Measurements from ENCODE around the gene KLK15.

Gene KLK15

DNA sequence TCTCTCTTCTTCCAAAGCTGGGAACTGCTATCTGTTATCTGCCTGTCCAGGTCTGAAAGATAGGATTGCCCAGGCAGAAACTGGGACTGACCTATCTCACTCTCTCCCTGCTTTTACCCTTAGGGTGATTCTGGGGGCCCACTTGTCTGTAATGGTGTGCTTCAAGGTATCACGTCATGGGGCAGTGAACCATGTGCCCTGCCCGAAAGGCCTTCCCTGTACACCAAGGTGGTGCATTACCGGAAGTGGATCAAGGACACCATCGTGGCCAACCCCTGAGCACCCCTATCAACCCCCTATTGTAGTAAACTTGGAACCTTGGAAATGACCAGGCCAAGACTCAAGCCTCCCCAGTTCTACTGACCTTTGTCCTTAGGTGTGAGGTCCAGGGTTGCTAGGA is 26.5 kb upstream of the KLK15 start:
- TF ChIP-seq GATA1 (IDR thresholded peaks at IDR 0.05; ENCODE audit: low read depth, low read length) (no peak), POLR2A (IDR thresholded peaks at IDR 0.05; ENCODE audit: low read length) (no peak)
- DNase-seq: no peak

DNA sequence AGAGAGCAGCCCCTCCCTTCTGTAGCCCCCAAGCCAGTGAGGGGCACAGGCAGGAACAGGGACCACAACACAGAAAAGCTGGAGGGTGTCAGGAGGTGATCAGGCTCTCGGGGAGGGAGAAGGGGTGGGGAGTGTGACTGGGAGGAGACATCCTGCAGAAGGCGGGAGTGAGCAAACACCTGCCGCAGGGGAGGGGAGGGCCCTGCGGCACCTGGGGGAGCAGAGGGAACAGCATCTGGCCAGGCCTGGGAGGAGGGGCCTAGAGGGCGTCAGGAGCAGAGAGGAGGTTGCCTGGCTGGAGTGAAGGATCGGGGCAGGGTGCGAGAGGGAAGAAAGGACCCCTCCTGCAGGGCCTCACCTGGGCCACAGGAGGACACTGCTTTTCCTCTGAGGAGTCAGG is 25.5 kb upstream of the KLK15 start:
- TF ChIP-seq GATA1 (IDR thresholded peaks at IDR 0.05; ENCODE audit: low read depth, low read length): no peak
- TF ChIP-seq POLR2A (IDR thresholded peaks at IDR 0.05; ENCODE audit: low read length): no peak
- DNase-seq: no peak

DNA sequence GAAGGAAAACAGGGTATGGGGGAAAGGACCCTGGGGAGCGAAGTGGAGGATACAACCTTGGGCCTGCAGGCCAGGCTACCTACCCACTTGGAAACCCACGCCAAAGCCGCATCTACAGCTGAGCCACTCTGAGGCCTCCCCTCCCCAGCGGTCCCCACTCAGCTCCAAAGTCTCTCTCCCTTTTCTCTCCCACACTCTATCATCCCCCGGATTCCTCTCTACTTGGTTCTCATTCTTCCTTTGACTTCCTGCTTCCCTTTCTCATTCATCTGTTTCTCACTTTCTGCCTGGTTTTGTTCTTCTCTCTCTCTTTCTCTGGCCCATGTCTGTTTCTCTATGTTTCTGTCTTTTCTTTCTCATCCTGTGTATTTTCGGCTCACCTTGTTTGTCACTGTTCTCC is 24.0 kb upstream of the KLK15 start:
- no peak for TF ChIP-seq POLR2A (IDR thresholded peaks at IDR 0.05; ENCODE audit: low read length)
- no peak for TF ChIP-seq GATA1 (IDR thresholded peaks at IDR 0.05; ENCODE audit: low read depth, low read length)
- no peak for DNase-seq

DNA sequence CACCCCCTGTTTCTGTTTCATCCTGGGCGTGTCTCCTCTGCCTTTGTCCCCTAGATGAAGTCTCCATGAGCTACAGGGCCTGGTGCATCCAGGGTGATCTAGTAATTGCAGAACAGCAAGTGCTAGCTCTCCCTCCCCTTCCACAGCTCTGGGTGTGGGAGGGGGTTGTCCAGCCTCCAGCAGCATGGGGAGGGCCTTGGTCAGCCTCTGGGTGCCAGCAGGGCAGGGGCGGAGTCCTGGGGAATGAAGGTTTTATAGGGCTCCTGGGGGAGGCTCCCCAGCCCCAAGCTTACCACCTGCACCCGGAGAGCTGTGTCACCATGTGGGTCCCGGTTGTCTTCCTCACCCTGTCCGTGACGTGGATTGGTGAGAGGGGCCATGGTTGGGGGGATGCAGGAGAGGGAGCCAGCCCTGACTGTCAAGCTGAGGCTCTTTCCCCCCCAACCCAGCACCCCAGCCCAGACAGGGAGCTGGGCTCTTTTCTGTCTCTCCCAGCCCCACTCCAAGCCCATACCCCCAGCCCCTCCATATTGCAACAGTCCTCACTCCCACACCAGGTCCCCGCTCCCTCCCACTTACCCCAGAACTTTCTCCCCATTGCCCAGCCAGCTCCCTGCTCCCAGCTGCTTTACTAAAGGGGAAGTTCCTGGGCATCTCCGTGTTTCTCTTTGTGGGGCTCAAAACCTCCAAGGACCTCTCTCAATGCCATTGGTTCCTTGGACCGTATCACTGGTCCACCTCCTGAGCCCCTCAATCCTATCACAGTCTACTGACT is 21.4 kb upstream of the KLK15 start, which contains the start of gene KLK3:
KLK3 (plus strand) TSS at position 280 of the 775 bp plus-strand sequence; CDS start at position 321, 41 bp downstream.
- no peak for DNase-seq
- TF ChIP-seq POLR2A (IDR thresholded peaks at IDR 0.05; ENCODE audit: low read length) (no peak), GATA1 (IDR thresholded peaks at IDR 0.05; ENCODE audit: low read depth, low read length) (no peak)

DNA sequence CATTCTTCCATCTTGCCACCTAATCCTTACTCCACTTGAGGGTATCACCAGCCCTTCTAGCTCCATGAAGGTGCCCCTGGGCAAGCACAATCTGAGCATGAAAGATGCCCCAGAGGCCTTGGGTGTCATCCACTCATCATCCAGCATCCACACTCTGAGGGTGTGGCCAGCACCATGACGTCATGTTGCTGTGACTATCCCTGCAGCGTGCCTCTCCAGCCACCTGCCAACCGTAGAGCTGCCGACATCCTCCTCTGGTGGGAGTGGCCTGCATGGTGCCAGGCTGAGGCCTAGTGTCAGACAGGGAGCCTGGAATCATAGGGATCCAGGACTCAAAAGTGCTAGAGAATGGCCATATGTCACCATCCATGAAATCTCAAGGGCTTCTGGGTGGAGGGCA is 18.2 kb upstream of the KLK15 start:
- TF ChIP-seq GATA1 (IDR thresholded peaks at IDR 0.05; ENCODE audit: low read depth, low read length) (no peak), POLR2A (IDR thresholded peaks at IDR 0.05; ENCODE audit: low read length) (no peak)
- no peak for DNase-seq

DNA sequence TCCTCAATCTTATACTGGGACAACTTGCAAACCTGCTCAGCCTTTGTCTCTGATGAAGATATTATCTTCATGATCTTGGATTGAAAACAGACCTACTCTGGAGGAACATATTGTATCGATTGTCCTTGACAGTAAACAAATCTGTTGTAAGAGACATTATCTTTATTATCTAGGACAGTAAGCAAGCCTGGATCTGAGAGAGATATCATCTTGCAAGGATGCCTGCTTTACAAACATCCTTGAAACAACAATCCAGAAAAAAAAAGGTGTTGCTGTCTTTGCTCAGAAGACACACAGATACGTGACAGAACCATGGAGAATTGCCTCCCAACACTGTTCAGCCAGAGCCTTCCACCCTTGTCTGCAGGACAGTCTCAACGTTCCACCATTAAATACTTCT is 17.4 kb upstream of the KLK15 start:
- TF ChIP-seq GATA1 (IDR thresholded peaks at IDR 0.05; ENCODE audit: low read depth, low read length) (no peak), POLR2A (IDR thresholded peaks at IDR 0.05; ENCODE audit: low read length) (no peak)
- no peak for DNase-seq

DNA sequence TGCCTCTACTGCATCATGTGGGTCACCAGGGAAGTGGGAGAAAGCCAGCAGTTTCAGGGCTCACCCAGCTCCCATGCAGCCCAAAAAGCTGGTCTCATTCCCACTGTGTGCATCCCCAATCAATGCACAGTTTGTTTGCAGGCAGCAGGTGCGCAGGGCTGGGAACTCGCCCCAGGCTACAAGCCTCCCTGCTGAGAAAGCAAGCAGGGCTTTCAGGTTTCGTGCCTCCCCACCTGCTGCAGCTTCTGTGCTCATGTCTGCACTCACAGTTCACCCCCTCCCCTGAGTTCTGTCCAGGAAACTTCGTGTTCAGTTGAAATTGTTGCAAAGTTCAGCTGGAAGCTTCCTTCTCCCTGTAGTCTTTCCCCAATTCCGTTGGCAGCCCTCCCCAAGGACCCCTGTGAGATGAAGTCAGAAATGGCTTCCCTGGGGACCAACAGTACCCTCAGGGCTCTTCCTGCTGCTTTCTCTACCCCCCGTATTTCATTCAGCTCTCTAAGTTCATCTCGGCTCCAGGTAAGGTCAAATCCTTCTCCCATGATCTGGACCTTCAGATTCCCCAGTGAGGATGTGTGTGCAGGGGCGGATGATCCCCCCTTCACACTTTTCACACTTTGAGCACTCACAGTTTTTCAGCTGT is 11.0 kb upstream of the KLK15 start:
- DNase-seq: no peak
- no peak for TF ChIP-seq POLR2A (IDR thresholded peaks at IDR 0.05; ENCODE audit: low read length)
- TF ChIP-seq GATA1 (IDR thresholded peaks at IDR 0.05; ENCODE audit: low read depth, low read length): no peak

DNA sequence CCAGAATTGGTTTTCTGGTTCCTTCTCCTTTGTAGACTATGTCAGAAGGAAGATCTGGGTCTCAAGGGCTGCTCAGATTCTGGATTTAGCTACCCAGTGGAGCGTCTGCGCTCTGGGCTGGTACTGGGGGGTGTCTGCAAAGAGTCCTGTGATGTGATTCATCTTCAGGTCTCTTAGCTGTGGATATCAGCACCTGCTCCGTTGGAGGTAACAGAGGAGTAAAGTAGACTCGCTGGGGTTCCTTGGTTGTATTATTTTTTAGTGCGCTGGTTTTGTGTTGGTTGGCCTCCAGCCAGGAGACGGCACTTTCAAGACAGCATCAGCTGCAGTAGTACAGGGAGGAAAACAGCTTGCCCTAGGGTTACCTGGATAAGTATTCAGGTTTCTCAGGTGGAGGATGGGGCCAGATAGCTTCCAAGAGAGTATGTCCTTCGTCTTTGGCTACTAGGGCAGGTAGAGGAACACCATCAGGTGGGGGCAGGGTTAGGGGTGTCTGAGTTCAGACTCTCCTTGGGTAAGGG is 10.4 kb upstream of the KLK15 start:
- TF ChIP-seq POLR2A (IDR thresholded peaks at IDR 0.05; ENCODE audit: low read length) (no peak), GATA1 (IDR thresholded peaks at IDR 0.05; ENCODE audit: low read depth, low read length) (no peak)
- DNase-seq: no peak

DNA sequence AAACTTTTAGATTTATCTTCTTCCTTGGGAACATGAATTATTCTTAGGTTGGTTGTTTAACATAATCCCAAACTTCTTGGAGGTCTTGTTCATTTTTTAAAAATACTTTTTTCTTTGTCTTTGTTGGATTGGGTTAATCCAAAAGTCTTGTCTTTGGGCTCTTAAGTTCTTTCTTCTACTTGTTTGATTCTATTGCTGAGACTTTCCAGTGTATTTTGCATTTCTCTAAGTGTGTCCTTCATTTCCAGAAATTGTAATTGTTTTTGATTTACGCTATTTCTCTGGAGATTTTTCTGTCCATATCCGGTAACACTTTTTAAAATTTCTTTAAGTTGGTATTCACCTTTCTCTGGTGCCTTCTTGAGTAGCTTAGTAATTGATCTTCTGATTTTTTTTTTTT is 9.8 kb upstream of the KLK15 start:
- no peak for DNase-seq
- TF ChIP-seq POLR2A (IDR thresholded peaks at IDR 0.05; ENCODE audit: low read length): no peak
- no peak for TF ChIP-seq GATA1 (IDR thresholded peaks at IDR 0.05; ENCODE audit: low read depth, low read length)

DNA sequence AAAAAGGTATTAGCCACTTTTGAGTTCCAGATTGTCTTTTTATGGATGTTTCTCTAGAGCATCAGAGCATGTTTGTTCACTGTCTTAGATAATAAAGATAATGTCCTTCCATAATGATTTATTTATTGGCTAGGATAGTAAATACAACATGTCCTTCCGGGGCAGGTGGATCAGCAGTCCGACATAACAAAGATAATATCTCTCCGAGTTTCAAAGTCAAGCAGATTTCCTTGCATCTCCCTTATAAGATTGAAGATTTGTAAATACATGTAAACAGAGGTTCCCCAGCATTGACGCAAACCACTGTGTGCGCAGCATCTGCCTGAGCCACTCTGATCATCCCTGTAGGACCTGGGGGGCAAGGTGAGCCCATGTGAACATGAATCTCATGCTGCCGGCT is 8.8 kb upstream of the KLK15 start:
- no peak for DNase-seq
- TF ChIP-seq POLR2A (IDR thresholded peaks at IDR 0.05; ENCODE audit: low read length) (no peak), GATA1 (IDR thresholded peaks at IDR 0.05; ENCODE audit: low read depth, low read length) (no peak)

DNA sequence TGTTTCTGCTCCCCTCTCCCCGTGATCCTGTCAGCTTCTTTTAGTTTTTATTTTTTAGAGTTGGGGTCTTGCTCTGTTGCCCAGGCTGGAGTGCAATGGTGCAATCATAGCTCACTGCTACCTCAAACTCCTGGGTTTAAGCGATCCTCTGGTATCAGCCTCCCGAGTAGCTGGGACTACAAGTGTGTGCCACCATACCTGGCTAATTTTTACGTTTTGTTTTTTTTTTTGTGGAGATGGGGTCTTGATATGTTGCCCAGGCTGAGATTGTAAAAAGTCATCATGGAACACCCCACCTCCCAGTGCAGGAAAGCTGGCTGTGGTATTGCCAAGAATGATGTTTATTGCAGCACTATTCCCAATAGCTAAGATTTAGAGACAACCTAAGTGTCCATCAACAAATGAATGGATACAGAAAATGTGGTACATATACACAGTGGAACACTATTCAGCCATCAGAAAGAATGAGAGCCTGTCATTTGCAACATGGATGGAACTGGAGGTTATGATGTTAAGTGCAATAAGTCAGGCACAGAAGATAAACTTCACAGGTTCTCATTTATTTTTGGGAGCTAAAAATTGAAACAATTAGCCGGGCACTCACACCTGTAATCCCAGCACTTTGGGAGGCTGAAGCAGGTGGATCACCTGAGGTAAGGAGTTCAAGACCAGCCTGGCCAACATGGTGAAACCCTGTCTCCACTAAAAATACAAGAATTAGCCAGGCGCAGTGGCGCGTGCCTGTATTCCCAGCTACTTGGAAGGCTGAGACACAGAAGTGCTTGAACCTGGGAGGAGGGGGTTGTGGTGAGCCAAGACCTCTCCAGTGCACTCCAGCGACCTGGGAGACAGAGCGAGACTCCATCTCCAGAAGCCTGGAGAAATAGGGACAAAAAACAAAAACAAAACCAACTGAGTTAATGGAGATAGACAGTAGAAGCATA is 6.6 kb upstream of the KLK15 start:
- TF ChIP-seq POLR2A (IDR thresholded peaks at IDR 0.05; ENCODE audit: low read length) (no peak), GATA1 (IDR thresholded peaks at IDR 0.05; ENCODE audit: low read depth, low read length) (no peak)
- DNase-seq: no peak

DNA sequence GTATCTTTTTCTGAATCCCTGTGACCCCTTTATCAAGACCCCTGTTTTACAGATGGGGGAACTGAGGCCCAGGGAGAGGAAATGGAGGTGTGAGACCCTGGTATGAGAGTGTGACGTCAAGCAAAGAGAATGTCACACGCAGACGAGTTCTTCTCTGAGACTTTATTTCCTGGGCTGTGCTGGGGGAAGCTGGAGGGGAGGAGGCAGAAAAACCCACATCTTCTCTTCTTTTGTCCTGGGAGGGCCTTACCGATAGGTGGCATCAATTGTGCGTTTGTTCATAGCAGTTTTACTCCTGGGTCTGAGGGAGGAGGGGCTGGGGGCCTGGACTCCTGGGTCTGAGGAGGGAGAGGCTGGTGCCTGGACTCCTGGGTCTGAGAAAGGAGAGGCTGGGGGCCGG is 4.9 kb upstream of the KLK15 start:
- DNase-seq: no peak
- TF ChIP-seq GATA1 (IDR thresholded peaks at IDR 0.05; ENCODE audit: low read depth, low read length) (no peak), POLR2A (IDR thresholded peaks at IDR 0.05; ENCODE audit: low read length) (no peak)

DNA sequence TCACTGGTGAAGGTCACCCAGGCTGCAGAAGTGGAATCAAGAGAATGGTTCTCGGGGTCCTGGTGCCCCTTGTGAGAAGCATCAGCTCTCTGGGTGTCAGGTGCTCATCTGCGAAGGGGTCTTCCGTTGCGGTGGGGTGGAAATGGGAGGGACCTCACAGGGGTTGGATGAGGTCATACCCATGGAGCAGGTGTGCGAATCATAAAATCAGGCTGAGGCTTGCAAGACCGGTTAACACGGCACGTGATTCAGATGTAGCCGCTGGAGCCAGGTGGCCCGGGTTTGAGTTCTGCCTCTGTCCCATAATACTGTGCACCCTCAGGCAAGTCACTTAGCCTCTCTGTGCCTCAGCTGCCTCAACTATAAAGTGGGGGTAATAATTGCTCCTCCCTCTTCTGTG is 3.9 kb upstream of the KLK15 start:
- DNase-seq: no peak
- TF ChIP-seq GATA1 (IDR thresholded peaks at IDR 0.05; ENCODE audit: low read depth, low read length): no peak
- no peak for TF ChIP-seq POLR2A (IDR thresholded peaks at IDR 0.05; ENCODE audit: low read length)

All from erythroblast (primary cell).